Vagina (tissue), 2 donors: Measurements from ENCODE around the gene USH2A. TPM values are rescaled to one million over a fixed set of nuclear protein-coding genes. Genes with fewer than 3 reads are reported as not detected.

Experiments used
- DNase-seq, 2 donors: peaks; one replicate each; pipeline ENCODE4 v3.0.0-alpha.2; 2017; ENCODE audit errors: extremely low spot score in 2 of 2
- H3K27ac ChIP-seq: fragments of 200-600 bp; sonication (generic); one replicate; pipeline ENCODE4 v1.5.1; 2019
- H3K27me3 ChIP-seq: fragments of 200-600 bp; sonication (generic); one replicate; pipeline ENCODE4 v1.5.1; 2019
- H3K36me3 ChIP-seq, 2 donors: fragments of 200-600 bp; sonication (generic); one replicate each; pipeline ENCODE4 v1.5.1; 2017 to 2019
- H3K4me1 ChIP-seq: fragments of 200-600 bp; sonication (generic); one replicate; pipeline ENCODE4 v1.5.1; 2019
- H3K4me3 ChIP-seq, 2 donors: fragments of 200-600 bp; sonication (generic); 1 replicate in 1 of 2; 2 replicates in 1 of 2; pipeline ENCODE4 v1.5.1; 2016 to 2019
- H3K9me3 ChIP-seq: fragments of 200-600 bp; sonication (generic); one replicate; pipeline ENCODE4 v1.5.1; 2019
- POLR2A ChIP-seq, 2 donors: fragments of 450-650 bp; IDR thresholded peaks; one replicate each; pipeline ENCODE4 v1.6.1; 2017; ENCODE audit warnings: antibody characterized with exemption in 2 of 2, mild to moderate bottlenecking in 2 of 2, moderate library complexity in 2 of 2
- POLR2AphosphoS5 ChIP-seq, 2 donors: sonication (generic); formaldehyde crosslinking; IDR thresholded peaks; one replicate each; pipeline ENCODE4 v1.9.0; 2017; ENCODE audit warnings: antibody characterized with exemption in 2 of 2, mild to moderate bottlenecking in 2 of 2, low read depth in 1 of 2; ENCODE audit not compliant: insufficient read depth in 1 of 2
- intact Hi-C: fragments of 100-400 bp; cut with DNase I; formaldehyde crosslinking; loops from one replicate; pipeline ENCODE4 v1.15.1; 2023
- total RNA-seq: library from RNA; depleted of rRNA; stranded (reverse); fragments of >200 nt; gene quantifications from one replicate; pipeline ENCODE4 v1.2.3, GENCODE V29; 2016
- TF ChIP-seq, protein P1 (sequence below), 3 experiments: fragments of 450-650 bp in 2 of 3; fragments of 200-600 bp in 1 of 3; sonication (generic) in 1 of 3; IDR thresholded peaks; one replicate each; pipeline ENCODE4 v1.5.1; 2017 to 2019; ENCODE audit warnings: antibody characterized with exemption in 3 of 3, mild to moderate bottlenecking in 2 of 3, moderate library complexity in 2 of 3

USH2A gene, protein sequence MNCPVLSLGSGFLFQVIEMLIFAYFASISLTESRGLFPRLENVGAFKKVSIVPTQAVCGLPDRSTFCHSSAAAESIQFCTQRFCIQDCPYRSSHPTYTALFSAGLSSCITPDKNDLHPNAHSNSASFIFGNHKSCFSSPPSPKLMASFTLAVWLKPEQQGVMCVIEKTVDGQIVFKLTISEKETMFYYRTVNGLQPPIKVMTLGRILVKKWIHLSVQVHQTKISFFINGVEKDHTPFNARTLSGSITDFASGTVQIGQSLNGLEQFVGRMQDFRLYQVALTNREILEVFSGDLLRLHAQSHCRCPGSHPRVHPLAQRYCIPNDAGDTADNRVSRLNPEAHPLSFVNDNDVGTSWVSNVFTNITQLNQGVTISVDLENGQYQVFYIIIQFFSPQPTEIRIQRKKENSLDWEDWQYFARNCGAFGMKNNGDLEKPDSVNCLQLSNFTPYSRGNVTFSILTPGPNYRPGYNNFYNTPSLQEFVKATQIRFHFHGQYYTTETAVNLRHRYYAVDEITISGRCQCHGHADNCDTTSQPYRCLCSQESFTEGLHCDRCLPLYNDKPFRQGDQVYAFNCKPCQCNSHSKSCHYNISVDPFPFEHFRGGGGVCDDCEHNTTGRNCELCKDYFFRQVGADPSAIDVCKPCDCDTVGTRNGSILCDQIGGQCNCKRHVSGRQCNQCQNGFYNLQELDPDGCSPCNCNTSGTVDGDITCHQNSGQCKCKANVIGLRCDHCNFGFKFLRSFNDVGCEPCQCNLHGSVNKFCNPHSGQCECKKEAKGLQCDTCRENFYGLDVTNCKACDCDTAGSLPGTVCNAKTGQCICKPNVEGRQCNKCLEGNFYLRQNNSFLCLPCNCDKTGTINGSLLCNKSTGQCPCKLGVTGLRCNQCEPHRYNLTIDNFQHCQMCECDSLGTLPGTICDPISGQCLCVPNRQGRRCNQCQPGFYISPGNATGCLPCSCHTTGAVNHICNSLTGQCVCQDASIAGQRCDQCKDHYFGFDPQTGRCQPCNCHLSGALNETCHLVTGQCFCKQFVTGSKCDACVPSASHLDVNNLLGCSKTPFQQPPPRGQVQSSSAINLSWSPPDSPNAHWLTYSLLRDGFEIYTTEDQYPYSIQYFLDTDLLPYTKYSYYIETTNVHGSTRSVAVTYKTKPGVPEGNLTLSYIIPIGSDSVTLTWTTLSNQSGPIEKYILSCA (N-terminal part only)
- total RNA-seq: under 0.01 TPM

GRCh38 chr1:216422821-216423520 lies at the start of gene USH2A:
Gene USH2A, minus strand, starts transcription at chr1:216423448. Its CDS starts 1,112 bp downstream, at chr1:216422336.
- H3K36me3 ChIP-seq: no peaks in the 10 kb centered on the region
- H3K9me3 ChIP-seq: no peaks in the 10 kb centered on the region
- H3K4me3 ChIP-seq: no peak within 1 kb of the TSS
- no peak within 1 kb of the TSS for H3K27ac ChIP-seq
- DNase-seq: no peak
- no peaks in the 10 kb centered on the region for H3K4me1 ChIP-seq
- TF ChIP-seq POLR2A (IDR thresholded peaks at IDR 0.05): no peak
- TF ChIP-seq POLR2AphosphoS5 (IDR thresholded peaks at IDR 0.05; ENCODE audit: insufficient read depth in 1 of 2, low read depth in 1 of 2): no peak
- TF ChIP-seq, protein P1, sequence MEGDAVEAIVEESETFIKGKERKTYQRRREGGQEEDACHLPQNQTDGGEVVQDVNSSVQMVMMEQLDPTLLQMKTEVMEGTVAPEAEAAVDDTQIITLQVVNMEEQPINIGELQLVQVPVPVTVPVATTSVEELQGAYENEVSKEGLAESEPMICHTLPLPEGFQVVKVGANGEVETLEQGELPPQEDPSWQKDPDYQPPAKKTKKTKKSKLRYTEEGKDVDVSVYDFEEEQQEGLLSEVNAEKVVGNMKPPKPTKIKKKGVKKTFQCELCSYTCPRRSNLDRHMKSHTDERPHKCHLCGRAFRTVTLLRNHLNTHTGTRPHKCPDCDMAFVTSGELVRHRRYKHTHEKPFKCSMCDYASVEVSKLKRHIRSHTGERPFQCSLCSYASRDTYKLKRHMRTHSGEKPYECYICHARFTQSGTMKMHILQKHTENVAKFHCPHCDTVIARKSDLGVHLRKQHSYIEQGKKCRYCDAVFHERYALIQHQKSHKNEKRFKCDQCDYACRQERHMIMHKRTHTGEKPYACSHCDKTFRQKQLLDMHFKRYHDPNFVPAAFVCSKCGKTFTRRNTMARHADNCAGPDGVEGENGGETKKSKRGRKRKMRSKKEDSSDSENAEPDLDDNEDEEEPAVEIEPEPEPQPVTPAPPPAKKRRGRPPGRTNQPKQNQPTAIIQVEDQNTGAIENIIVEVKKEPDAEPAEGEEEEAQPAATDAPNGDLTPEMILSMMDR (IDR thresholded peaks at IDR 0.05): no peak
- H3K27me3 ChIP-seq: no peaks in the 10 kb centered on the region
- intact Hi-C loops: no loop called here

- H3K27ac ChIP-seq: no peak overlapping the region
- H3K4me1 ChIP-seq: no peaks in the 10 kb centered on the region
- H3K27me3 ChIP-seq: no peaks in the 10 kb centered on the region
- intact Hi-C loops: no loop called here
- DNase-seq: no peak
- no peaks in the 10 kb centered on the region for H3K9me3 ChIP-seq
- TF ChIP-seq, protein P1 (IDR thresholded peaks at IDR 0.05): no peak
- TF ChIP-seq POLR2A (IDR thresholded peaks at IDR 0.05) (no peak), POLR2AphosphoS5 (IDR thresholded peaks at IDR 0.05; ENCODE audit: insufficient read depth in 1 of 2, low read depth in 1 of 2) (no peak)
- no peak overlapping the region for H3K4me3 ChIP-seq
- no peaks in the 10 kb centered on the region for H3K36me3 ChIP-seq
Measured at GRCh38 chr1:216466162-216466801, 43.0 kb upstream of the USH2A start.

- Histone ChIP-seq H3K4me1 (no peaks in the 10 kb centered on the region), H3K36me3 (no peaks in the 10 kb centered on the region), H3K27me3 (no peaks in the 10 kb centered on the region), H3K4me3 (no peak overlapping the region), H3K9me3 (no peaks in the 10 kb centered on the region), H3K27ac (no peak overlapping the region)
- TF ChIP-seq POLR2AphosphoS5 (IDR thresholded peaks at IDR 0.05; ENCODE audit: insufficient read depth in 1 of 2, low read depth in 1 of 2) (no peak), POLR2A (IDR thresholded peaks at IDR 0.05) (no peak)
- TF ChIP-seq, protein P1 (IDR thresholded peaks at IDR 0.05): no peak
- no peak for DNase-seq
- intact Hi-C loops: no loop called here
Measured at GRCh38 chr1:216464489-216464888, 41.2 kb upstream of the USH2A start.

- Histone ChIP-seq H3K36me3 (no peaks in the 10 kb centered on the region), H3K27ac (no peak overlapping the region), H3K4me3 (no peak overlapping the region), H3K27me3 (no peaks in the 10 kb centered on the region), H3K4me1 (no peaks in the 10 kb centered on the region), H3K9me3 (no peaks in the 10 kb centered on the region)
- intact Hi-C loops: no loop called here
- no peak for DNase-seq
- TF ChIP-seq, protein P1 (IDR thresholded peaks at IDR 0.05): no peak
- no peak for TF ChIP-seq POLR2AphosphoS5 (IDR thresholded peaks at IDR 0.05; ENCODE audit: insufficient read depth in 1 of 2, low read depth in 1 of 2)
- TF ChIP-seq POLR2A (IDR thresholded peaks at IDR 0.05): no peak
Measured at GRCh38 chr1:216462066-216462775, 39.0 kb upstream of the USH2A start.
